ENCODE data around the gene CCDC78.
A peak's percentile ranks its signal among the peaks of the same experiment; 100 is the strongest.

The CCDC78 gene

DNA sequence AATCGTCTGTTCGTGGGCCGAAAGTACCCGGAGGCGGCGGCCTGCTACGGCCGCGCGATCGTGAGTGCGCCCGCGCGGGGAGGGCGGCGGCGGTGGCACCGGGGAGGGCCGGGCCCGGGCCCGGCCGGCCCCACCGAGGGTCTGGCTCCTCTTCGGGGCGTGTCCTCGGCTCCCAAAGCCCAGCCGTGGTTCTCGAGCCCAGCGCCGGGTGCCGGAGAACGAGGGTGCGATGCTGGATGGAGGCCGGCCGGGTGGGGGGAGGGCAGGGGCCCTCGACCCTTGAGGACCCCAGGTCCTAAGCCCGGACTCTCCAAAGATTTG, 45.7 kb downstream of the CCDC78 start:
- H3K4me1 Mint-ChIP-seq: peaks cover 56% of the 10 kb centered on the region
- peak overlapping the region; percentile 84 for H3K4me3 Mint-ChIP-seq
- H3K27me3 Mint-ChIP-seq: peaks cover 2% of the 10 kb centered on the region
- peak overlapping the region; percentile 67 for H3K27ac Mint-ChIP-seq
- H3K9me3 Mint-ChIP-seq: no peaks in the 10 kb centered on the region
- peaks cover 18% of the 10 kb centered on the region for H3K36me3 Mint-ChIP-seq
- ATAC-seq: no peak

DNA sequence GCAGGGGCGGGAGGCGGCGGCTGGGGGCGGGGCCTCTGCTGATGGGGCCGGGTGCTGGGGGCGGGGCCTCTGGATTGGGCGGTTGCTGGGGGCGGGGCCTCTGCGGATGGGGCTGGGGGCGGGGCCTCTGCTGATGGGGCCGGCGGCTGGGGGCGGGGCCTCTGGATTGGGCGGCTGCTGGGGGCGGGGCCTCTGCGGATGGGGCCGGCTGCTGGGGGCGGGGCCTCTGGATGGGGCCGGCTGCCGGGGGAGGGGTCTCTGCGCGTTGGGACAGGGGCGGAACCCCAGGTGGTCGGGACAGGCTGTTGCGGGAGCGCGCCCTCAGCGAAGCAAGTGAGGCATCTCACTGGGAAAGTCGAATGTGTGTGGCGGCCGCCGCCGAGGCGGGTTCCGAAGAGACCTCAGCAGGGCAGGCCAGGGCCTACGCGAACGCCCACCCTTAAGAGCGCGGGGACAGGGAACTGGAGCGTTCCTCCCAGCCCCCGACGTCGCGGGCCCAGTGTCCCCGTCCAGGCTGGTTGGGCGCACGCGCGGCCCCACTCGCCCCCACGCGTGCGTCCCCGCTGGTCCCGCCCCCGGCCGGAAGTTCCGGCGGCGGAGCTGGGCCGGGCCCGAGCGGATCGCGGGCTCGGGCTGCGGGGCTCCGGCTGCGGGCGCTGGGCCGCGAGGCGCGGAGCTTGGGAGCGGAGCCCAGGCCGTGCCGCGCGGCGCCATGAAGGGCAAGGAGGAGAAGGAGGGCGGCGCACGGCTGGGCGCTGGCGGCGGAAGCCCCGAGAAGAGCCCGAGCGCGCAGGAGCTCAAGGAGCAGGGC, 46.2 kb downstream of the CCDC78 start, which contains the start of gene STUB1:
Gene STUB1 (plus strand): TSS at position 597 of the 811 bp plus-strand sequence. CDS start 116 bp downstream, at position 713.
- peaks cover 8% of the 10 kb centered on the region for H3K27me3 Mint-ChIP-seq
- no peaks in the 10 kb centered on the region for H3K9me3 Mint-ChIP-seq
- H3K36me3 Mint-ChIP-seq: peaks cover 19% of the 10 kb centered on the region
- peak within 1 kb of the TSS; percentile 84 for H3K4me3 Mint-ChIP-seq
- peaks cover 58% of the 10 kb centered on the region for H3K4me1 Mint-ChIP-seq
- ATAC-seq: peak; percentile 67
- H3K27ac Mint-ChIP-seq: peak within 1 kb of the TSS; percentile 67

DNA sequence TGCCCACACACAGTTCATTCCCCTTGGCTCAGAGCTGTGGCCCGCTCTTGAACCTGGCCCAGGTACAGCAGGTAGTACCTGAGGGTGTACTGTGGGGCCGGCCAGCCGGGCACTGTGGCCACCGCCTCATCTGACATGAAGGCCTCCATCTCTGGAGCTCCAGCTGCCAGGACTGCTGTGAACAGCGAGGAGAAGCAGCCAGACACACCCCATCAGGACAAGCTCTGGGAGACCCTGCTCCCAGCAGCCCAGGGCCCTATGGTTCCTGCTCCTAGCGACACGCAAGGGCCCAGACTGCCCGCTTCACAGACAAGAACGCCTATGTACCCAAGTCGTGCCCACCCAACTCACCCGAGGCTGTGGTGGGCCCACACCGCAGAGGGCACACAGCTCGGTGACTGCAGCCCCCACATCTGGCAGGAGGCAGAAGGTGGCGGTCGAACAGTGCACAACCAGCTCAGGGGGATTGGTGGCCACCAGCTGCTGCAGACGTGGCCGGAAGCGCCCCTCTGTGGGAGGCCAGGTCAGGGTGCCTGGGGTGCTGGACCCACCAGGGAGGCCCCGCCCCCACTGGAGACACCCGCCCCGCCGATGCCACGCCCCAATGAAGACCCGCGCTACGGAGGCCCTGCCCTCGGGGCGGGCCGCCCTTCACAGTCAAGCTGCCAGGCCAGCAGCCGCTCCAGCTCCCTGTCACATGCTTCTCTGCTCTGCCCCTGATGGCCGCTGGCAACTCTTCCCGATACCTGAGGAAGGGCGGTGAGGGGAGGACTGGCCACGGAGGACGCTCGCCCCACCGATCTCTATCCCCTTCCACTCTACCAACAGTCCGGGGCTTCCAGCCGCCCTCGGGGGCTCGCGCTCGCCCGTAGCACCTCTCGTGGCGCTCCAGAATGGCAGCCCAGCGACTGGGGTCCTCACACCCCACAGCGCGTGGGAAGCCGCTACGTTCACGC, 47.1 kb downstream of the CCDC78 start:
- peak overlapping the region; percentile 67 for H3K27ac Mint-ChIP-seq

DNA sequence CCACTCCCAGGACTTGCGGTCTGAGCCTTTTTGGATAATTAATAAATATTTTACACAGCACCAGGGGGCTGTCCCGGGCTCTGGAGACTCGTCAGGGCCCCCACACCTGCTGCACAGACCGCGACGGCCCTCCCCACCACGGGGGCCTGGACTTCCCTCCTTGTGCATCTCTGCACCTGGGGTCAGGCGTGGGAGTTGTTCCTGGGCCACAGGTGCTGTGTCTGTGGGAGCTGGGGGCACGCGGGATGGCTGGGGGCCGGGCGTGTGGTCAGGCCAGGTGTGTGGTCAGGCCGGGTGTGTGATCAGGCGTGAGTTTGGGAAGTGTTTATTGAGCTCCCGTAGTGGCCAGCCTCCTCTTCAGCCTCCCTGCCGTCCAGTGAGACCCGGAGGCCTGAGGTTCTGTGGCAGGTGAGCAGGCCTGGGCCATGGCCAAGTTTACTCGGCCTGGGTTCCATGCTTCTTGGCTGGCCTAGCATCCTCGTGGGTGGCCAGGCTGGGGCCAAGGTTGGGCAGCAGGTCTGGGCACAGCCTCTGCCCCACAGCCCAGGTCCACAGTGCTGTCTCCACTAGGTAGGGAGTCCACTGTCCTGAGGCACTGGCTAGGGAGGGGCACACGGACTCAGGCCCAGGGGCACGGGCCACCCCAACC, 47.9 kb downstream of the CCDC78 start:
- Mint-ChIP-seq H3K36me3 (peaks cover 28% of the 10 kb centered on the region), H3K4me3 (peak overlapping the region; percentile 11), H3K27ac (no peak overlapping the region), H3K4me1 (peaks cover 51% of the 10 kb centered on the region), H3K27me3 (peaks cover 13% of the 10 kb centered on the region), H3K9me3 (no peaks in the 10 kb centered on the region)
- no peak for ATAC-seq

More for the DNA sequence above, 47.1 kb downstream of the CCDC78 start:
- no peak for ATAC-seq
- Mint-ChIP-seq H3K27me3 (peaks cover 13% of the 10 kb centered on the region), H3K36me3 (peaks cover 25% of the 10 kb centered on the region), H3K4me1 (peaks cover 54% of the 10 kb centered on the region), H3K9me3 (no peaks in the 10 kb centered on the region), H3K4me3 (peak overlapping the region; percentile 69)

DNA sequence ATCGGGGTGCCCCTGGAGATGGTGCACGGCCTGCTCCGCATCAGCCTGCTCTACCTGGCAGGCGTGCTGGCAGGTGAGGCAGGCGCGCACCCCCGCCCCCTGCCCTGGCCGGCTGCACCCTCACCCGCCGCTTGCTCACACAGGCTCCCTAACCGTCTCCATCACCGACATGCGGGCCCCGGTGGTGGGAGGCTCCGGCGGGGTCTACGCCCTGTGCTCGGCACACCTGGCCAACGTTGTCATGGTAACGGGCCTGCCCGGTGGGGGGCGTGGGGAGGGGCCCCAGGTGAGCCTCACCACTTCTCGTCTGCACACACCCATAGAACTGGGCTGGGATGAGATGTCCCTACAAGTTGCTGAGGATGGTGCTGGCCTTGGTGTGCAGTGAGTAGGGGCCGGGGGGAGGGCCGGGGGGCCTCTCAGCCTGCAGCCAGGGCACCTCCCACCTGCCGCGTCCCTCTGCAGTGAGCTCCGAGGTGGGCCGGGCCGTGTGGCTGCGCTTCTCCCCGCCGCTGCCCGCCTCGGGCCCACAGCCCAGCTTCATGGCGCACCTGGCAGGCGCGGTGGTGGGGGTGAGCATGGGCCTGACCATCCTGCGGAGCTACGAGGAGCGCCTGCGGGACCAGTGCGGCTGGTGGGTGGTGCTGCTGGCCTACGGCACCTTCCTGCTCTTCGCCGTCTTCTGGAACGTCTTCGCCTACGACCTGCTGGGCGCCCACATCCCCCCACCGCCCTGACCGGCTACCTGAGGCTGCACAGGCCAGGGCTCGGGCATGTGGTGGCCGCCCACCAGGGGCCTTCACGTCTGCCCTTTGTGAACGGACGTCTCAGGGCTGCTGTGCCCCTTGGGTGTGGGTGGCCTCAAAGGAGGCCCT, 48.7 kb downstream of the CCDC78 start:
- peaks cover 27% of the 10 kb centered on the region for H3K36me3 Mint-ChIP-seq

DNA sequence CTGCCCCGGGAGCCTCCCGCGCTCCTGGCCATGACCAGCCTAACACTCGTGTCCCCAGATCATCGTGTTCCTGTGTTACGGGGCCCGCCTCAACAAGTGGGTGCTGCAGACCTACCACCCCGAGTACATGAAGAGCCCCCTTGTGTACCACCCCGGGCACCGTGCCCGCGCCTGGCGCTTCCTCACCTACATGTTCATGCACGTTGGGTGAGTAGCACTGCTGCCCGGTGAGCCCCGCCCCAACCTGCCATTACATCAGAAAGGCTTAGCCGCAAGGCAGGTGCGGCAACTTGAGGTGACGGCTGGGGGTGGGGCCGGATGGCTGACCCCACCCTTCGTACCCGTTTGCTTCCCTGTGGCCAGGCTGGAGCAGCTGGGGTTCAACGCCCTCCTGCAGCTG, 49.3 kb downstream of the CCDC78 start:
- Mint-ChIP-seq H3K36me3 (peaks cover 22% of the 10 kb centered on the region), H3K4me1 (peaks cover 38% of the 10 kb centered on the region), H3K27ac (no peak overlapping the region), H3K9me3 (no peaks in the 10 kb centered on the region), H3K4me3 (no peak overlapping the region), H3K27me3 (peaks cover 13% of the 10 kb centered on the region)
- no peak for ATAC-seq

More for the DNA sequence above, 48.7 kb downstream of the CCDC78 start:
- peaks cover 13% of the 10 kb centered on the region for H3K27me3 Mint-ChIP-seq
- H3K4me3 Mint-ChIP-seq: no peak overlapping the region
- H3K27ac Mint-ChIP-seq: no peak overlapping the region
- no peak for ATAC-seq
- H3K9me3 Mint-ChIP-seq: no peaks in the 10 kb centered on the region
- peaks cover 43% of the 10 kb centered on the region for H3K4me1 Mint-ChIP-seq

DNA sequence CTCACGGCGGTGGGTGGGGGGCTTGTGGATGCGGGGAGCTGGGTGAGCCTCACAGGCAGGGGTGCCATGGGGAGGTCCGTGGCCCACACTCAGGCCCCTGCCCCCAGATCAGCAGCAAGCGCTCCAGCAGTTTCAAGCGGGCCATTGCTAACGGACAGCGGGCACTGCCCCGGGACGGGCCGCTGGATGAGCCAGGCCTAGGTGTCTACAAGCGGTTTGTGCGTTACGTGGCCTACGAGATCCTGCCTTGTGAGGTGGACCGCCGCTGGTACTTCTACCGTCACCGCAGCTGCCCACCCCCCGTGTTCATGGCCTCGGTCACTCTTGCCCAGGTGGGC, 49.7 kb downstream of the CCDC78 start:
- Mint-ChIP-seq H3K27ac (no peak overlapping the region), H3K36me3 (peaks cover 22% of the 10 kb centered on the region), H3K27me3 (peaks cover 13% of the 10 kb centered on the region), H3K4me3 (no peak overlapping the region), H3K9me3 (no peaks in the 10 kb centered on the region), H3K4me1 (peaks cover 34% of the 10 kb centered on the region)
- ATAC-seq: no peak

DNA sequence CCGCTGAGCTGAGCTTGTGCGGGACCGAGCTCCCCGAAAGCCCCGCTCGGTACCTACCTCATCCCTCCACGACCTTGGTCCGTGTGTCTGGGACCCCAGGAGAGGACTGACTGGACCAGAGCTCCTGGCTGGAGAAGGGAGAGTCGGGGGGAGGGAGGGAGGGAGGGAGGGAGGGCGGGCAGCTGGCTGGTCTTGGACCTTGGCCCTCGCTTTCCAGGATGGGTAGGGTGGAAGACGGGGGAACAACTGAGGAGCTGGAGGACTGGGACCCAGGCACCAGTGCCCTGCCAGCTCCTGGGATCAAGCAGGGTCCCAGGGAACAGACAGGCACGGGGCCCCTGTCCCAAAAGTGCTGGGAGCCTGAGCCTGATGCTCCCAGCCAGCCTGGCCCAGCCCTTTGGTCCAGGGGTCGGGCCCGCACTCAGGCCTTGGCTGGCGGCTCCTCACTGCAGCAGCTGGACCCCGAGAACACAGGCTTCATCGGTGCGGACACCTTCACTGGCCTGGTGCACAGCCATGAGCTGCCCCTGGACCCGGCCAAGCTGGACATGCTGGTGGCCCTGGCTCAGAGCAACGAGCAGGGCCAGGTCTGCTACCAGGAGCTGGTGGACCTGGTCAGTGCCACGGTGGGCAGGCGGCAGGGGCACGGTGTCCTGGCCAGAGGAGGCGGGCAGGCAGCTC, 50.2 kb downstream of the CCDC78 start:
- H3K4me1 Mint-ChIP-seq: peaks cover 29% of the 10 kb centered on the region
- no peak overlapping the region for H3K27ac Mint-ChIP-seq
- peaks cover 26% of the 10 kb centered on the region for H3K36me3 Mint-ChIP-seq
- H3K27me3 Mint-ChIP-seq: peaks cover 13% of the 10 kb centered on the region
- H3K4me3 Mint-ChIP-seq: no peak overlapping the region
- H3K9me3 Mint-ChIP-seq: no peaks in the 10 kb centered on the region
- ATAC-seq: no peak

DNA sequence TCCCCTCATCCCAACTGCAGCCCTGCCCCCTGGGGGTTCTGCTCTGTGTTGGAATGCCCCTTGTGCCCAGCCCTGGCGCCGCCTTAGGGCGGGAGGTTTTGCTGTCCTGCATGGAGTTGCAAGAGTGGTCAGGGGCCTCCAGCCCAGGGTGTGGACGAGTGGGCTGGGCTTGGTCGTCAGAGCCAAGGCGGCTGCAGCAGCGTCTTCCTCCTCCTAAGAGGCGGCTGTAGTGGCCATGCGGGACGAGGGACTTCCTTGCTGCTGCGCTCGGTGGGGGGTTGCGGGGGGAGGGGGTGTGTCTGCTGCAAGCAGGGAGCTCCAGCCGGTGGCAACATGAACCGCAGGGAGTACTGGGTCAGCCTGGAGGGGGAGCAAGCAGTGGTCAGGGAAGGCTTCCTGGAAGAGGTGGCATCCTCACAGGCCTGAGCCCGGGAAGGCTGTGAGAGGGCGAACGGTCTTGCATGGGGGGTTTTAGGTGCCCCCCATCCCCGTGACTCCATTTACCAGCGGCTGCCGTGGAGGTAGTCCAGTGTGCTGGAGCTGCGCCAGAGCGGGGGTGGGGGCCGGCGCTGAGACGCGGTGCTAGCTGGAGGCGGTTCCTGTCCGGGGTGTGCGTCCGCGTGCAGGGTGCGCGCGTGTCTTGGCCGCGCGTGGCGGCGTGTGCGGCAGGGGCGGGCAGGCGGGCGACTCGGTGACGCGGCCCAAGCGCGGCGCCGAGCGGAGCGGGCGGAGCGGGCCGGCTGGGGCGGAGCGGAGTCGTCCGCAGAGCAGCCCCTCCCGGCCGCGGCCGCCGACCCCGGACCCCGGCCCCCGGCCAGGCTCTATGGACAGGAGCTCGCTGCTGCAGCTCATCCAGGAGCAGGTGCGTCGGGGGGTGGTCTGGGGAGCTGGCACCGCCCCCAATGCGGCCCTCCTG, 51.0 kb downstream of the CCDC78 start, which contains the start of gene RHBDL1:
Gene RHBDL1 (plus strand): TSS at position 704 of the 916 bp plus-strand sequence. CDS start 120 bp downstream, at position 824.
- no peak within 1 kb of the TSS for H3K27ac Mint-ChIP-seq
- H3K9me3 Mint-ChIP-seq: no peaks in the 10 kb centered on the region
- peak within 1 kb of the TSS; percentile 58 for H3K4me3 Mint-ChIP-seq
- peaks cover 34% of the 10 kb centered on the region for H3K36me3 Mint-ChIP-seq
- H3K4me1 Mint-ChIP-seq: peaks cover 27% of the 10 kb centered on the region
- ATAC-seq: no peak
- H3K27me3 Mint-ChIP-seq: peaks cover 13% of the 10 kb centered on the region

DNA sequence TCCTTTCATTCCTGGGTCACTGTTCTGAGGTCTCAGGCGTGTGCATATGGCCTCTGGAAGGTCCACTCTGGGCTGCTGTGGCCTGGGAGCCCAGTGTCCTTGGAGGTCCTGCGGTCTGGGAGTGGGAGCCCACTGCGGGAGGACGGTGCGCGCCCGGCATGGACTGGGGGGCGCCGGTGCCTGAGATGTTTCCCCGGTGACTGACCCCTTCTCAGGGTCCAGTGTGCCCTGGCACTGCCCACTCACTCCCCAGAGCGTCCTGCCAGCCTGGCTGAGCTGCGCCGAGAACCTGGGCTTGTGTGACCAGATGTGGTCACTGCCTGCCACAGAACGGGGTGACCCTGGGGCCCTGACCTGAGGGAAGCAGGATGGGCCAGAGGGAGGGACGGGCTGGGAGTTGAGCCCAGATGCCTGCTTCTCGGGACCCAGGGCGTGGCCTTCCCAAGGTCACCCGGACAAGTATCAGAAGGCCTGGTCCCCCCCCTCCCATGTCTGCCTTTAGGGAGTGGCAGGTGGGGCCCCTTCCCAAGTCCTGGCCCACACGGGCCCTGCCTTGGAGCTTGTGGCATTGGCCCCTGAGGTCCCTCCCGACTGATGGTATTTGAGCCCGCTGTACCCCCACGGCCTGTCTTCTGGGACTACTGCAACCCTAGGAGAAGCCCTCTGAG, 51.9 kb downstream of the CCDC78 start:
- peaks cover 24% of the 10 kb centered on the region for H3K4me1 Mint-ChIP-seq
- H3K9me3 Mint-ChIP-seq: no peaks in the 10 kb centered on the region
- H3K27me3 Mint-ChIP-seq: peaks cover 13% of the 10 kb centered on the region
- H3K36me3 Mint-ChIP-seq: peaks cover 38% of the 10 kb centered on the region
- H3K27ac Mint-ChIP-seq: no peak overlapping the region
- no peak for ATAC-seq
- H3K4me3 Mint-ChIP-seq: peak overlapping the region; percentile 58

DNA sequence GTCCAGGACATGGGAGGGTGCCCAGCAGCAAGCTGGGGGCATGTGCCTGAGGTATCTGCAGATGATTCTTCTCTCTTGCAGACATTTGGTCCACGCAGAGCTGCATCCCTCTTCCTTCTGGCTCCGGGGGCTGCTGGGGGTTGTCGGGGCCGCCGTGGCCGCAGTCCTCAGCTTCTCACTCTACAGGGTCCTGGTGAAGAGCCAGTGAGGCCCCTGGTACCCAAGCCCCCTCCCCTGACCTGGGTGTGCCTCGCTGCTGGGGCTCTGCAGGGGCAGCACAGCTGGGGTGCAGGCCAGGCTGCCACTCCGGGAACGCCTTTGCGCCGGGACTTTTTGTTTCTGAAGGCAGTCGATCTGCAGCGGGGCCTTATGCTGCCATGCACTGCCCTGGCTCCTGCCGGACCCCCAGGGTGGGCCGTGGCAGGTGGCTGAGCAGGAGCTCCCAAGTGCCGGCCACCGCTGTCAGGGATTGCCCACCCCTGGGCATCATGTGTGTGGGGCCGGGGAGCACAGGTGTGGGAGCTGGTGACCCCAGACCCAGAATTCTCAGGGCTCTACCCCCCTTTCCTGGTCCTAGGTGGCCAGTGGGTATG, 52.7 kb downstream of the CCDC78 start:
- Mint-ChIP-seq H3K27ac (no peak overlapping the region), H3K9me3 (no peaks in the 10 kb centered on the region), H3K4me1 (peaks cover 23% of the 10 kb centered on the region), H3K4me3 (no peak overlapping the region), H3K36me3 (peaks cover 38% of the 10 kb centered on the region), H3K27me3 (peaks cover 13% of the 10 kb centered on the region)
- no peak for ATAC-seq

DNA sequence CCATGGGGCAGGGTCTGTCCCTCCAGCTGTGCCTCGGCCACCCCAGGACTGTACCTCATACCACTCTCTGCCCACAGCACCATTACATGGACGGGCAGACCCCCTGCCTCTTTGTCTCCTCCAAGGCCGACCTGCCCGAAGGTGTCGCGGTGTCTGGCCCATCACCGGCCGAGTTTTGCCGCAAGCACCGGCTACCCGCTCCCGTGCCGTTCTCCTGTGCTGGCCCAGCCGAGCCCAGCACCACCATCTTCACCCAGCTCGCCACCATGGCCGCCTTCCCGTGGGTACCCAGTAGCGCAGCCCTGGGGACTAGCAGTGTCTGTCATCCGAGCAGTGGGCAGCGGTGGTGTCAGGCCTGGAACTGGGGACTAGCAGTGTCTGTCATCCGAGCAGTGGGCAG, 53.4 kb downstream of the CCDC78 start:
- no peak overlapping the region for H3K4me3 Mint-ChIP-seq
- H3K27me3 Mint-ChIP-seq: peaks cover 13% of the 10 kb centered on the region
- no peak overlapping the region for H3K27ac Mint-ChIP-seq
- H3K9me3 Mint-ChIP-seq: no peaks in the 10 kb centered on the region
- H3K4me1 Mint-ChIP-seq: peaks cover 17% of the 10 kb centered on the region
- ATAC-seq: no peak
- H3K36me3 Mint-ChIP-seq: peaks cover 38% of the 10 kb centered on the region

All from stimulated activated memory B cell treated with anti-CD40 and anti-IgM and Interleukin-4, amounts not matched to agents 10 μg/mL and 1 μg/mL and 100 μg/mL, for 72 hours (primary cell).